Activated naive CD8-positive, alpha-beta T cell treated with anti-CD3 and anti-CD28 coated beads, Interleukin-2, amount 50 U/mL, for 24 hours (primary cell): ENCODE measurements around the gene ROPN1L.
"Not testable (repeated sequence)": the region's sequence is repeated elsewhere in the genome, so short reads cannot be mapped to it uniquely, and the experiment has no call there.

Experiments
- ATAC-seq: fragments of 150-1000 bp; cut with Tn5 transposase; one replicate; pipeline ENCODE4 v1.10.0; 2021
- DNase-seq: peaks from one replicate; pipeline ENCODE4 v3.0.0; 2021
- H3K27ac Mint-ChIP-seq: one replicate; pipeline ENCODE4 v1.8.0; 2021; ENCODE audit warnings: mild to moderate bottlenecking, mixed read lengths
- H3K27me3 Mint-ChIP-seq: one replicate; pipeline ENCODE4 v1.8.0; 2021; ENCODE audit warnings: mixed read lengths
- H3K36me3 Mint-ChIP-seq: one replicate; pipeline ENCODE4 v1.8.0; 2021; ENCODE audit warnings: low read depth, mixed read lengths
- H3K4me1 Mint-ChIP-seq: one replicate; pipeline ENCODE4 v1.8.0; 2021; ENCODE audit warnings: mixed read lengths
- H3K4me3 Mint-ChIP-seq: one replicate; pipeline ENCODE4 v1.8.0; 2021; ENCODE audit warnings: mild to moderate bottlenecking, moderate library complexity, mixed read lengths
- H3K9me3 Mint-ChIP-seq: one replicate; pipeline ENCODE4 v1.8.0; 2021; ENCODE audit warnings: mixed read lengths

Gene ROPN1L

DNA sequence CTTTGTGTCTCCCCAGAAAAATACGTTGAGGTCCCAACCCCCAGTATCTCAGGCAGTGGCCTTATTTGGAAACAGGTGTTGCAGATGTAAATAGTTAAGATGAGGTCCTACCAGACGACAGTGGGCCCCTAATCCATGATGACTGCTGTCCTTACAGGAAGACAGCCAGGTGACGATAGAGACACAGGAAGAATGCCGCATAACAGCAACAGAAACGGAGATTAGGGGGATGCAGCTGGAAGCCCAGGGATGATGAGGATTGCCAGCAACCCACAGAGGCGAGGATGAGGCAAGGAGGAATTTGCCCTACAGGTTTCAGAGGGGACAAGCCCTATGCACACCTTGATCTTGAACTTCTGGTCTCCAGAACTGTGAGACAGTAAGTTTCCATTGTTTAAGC is 46.5 kb downstream of the ROPN1L start:
- Mint-ChIP-seq H3K27me3 (peaks cover 6% of the 10 kb centered on the region), H3K36me3 (no peaks in the 10 kb centered on the region), H3K27ac (peak overlapping the region; percentile 28), H3K4me1 (peaks cover 27% of the 10 kb centered on the region), H3K4me3 (no peak overlapping the region), H3K9me3 (no peaks in the 10 kb centered on the region)
- no peak for DNase-seq
- ATAC-seq, result no peak

DNA sequence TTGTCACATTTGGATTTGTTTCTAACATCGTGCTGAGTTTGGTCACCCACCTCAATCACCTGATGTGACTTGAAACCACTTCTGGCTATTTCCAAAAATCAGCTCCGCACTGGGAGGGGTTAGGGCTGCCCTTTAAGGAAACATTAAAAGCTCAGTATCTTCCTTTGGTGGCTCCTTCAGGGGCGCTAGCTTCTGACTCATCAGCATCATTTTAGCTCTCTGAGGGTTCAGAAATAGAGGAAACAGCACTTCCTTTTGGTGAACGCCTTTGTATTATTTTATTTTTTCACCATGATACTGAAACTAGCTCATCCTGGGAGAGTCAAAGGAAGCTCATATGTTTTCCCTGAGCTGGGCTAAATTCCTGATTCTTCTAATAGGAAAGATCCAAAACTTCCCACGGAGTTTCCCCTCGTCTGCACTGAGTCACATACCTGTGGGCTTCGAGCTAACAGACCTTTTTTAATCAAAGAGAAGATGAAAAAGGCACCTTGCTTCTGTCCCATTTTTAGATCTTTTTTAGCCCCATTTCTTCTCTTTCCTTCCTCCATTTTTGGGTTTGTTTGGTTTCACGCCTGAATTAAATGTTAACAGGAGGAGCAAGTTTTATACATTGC is 48.2 kb downstream of the ROPN1L start:
- H3K4me3 Mint-ChIP-seq, result peak overlapping the region; percentile 3
- peaks cover 3% of the 10 kb centered on the region for H3K36me3 Mint-ChIP-seq
- ATAC-seq (peak; percentile 93), DNase-seq (peak; percentile 19)
- H3K27me3 Mint-ChIP-seq, result peaks cover 6% of the 10 kb centered on the region
- peaks cover 27% of the 10 kb centered on the region for H3K4me1 Mint-ChIP-seq
- H3K27ac Mint-ChIP-seq, result no peak overlapping the region
- peaks cover under 1% of the 10 kb centered on the region for H3K9me3 Mint-ChIP-seq

DNA sequence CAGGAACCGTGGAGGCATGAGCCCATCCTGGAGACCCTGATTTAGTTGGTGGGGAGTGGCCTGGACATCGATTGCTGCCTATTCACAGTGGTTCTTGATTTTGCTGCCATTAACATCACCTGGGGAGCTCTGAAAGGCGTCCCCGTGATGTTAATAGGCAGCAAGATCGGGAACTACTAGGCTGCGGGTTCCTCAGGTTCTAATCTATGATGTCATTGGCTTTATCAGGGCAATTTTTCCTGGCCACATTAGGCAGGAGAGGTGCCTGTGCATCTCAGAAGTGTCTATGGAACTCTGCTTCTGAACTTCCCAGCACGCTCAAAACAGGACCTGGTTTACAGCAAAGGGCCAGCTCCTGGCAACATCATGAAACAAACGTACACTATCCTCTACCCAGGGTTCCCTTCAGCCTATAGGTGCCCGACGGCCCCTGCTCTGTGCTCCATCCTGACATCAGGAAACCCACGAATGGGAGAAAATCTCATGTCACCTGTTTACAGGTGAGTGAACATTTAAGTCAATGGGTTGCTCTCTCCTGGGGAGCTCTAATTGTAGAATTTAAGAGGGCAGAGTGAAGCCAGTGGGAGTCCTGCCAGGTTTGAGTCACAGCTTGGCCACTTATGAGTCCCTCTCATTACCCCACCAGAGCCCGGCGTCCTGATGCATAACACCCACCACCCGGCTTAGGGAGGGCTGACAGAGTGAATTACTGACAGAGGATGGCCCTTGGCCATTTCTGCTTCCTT is 49.4 kb downstream of the ROPN1L start:
- peaks cover 4% of the 10 kb centered on the region for H3K9me3 Mint-ChIP-seq
- H3K36me3 Mint-ChIP-seq, result peaks cover 5% of the 10 kb centered on the region
- H3K27me3 Mint-ChIP-seq, result peaks cover 1% of the 10 kb centered on the region
- ATAC-seq, result no peak
- H3K27ac Mint-ChIP-seq, result no peak overlapping the region
- no peak for DNase-seq
- H3K4me1 Mint-ChIP-seq, result peaks cover 24% of the 10 kb centered on the region
- H3K4me3 Mint-ChIP-seq, result no peak overlapping the region

DNA sequence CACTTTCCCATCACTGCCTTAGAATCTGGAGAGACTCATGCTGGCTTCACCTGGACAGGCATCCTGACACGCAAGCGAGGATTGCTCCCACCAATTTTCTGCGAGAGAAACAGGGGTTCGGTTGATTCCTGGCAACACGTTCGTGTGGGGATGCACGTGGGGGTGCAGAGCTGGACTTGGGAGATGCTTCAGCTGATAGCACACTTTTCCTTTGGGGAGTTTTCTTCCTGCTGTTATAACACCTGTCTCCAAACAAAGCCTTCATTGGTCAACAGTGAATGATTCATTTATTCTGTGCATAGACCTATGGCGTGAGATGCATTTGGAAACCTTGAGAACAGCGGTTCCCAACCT is 50.0 kb downstream of the ROPN1L start:
- H3K27me3 Mint-ChIP-seq, result no peaks in the 10 kb centered on the region
- no peak overlapping the region for H3K27ac Mint-ChIP-seq
- H3K4me1 Mint-ChIP-seq, result peaks cover 24% of the 10 kb centered on the region
- ATAC-seq (no peak), DNase-seq (no peak)
- H3K4me3 Mint-ChIP-seq, result no peak overlapping the region
- peaks cover 5% of the 10 kb centered on the region for H3K36me3 Mint-ChIP-seq
- H3K9me3 Mint-ChIP-seq, result peaks cover 4% of the 10 kb centered on the region

DNA sequence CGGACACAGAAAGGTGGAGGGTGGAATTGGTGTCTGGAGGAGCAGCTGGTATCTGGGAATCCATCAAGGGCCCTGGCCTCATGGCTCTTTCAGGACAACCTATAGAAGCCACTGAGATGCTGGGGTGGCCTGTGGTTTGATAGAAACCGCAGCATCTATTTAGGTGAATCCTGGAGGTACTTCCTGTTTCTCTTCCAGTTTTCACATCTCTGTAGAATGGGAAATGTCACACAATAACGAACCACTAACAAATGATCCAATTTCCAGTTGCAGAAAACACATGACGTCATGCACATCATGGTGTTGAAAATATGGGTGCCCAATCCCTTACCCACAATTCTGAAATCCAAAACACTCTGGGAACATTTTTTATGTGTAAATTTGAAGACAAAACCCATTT is 52.2 kb downstream of the ROPN1L start:
- Mint-ChIP-seq H3K4me1 (peaks cover 19% of the 10 kb centered on the region), H3K4me3 (no peak overlapping the region), H3K27me3 (no peaks in the 10 kb centered on the region), H3K27ac (no peak overlapping the region), H3K36me3 (peaks cover 5% of the 10 kb centered on the region), H3K9me3 (peaks cover 4% of the 10 kb centered on the region)
- ATAC-seq (no peak), DNase-seq (no peak)

DNA sequence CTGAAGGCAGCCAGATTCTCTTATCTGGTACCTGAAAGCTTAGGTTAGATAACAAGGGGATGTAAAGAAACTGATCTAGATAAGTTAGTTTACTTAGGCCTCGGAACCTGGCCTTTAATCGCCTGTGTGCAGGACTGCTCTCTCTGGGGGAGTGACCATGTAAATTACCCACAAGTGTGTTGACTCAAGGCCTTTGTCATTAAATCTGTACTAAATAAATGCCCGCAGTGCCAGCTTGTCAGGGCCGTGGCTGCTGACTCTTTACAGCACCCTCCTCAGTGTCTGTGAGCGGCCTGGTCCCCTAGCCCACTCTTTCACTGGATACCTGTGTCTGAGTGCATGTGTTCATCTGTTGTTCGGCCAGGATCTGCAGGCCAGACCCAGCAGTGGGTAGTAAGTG is 52.8 kb downstream of the ROPN1L start:
- not testable (repeated sequence) for DNase-seq, H3K4me3 Mint-ChIP-seq, H3K9me3 Mint-ChIP-seq, H3K27ac Mint-ChIP-seq, H3K27me3 Mint-ChIP-seq, ATAC-seq, H3K36me3 Mint-ChIP-seq
- peaks cover 13% of the 10 kb centered on the region for H3K4me1 Mint-ChIP-seq

DNA sequence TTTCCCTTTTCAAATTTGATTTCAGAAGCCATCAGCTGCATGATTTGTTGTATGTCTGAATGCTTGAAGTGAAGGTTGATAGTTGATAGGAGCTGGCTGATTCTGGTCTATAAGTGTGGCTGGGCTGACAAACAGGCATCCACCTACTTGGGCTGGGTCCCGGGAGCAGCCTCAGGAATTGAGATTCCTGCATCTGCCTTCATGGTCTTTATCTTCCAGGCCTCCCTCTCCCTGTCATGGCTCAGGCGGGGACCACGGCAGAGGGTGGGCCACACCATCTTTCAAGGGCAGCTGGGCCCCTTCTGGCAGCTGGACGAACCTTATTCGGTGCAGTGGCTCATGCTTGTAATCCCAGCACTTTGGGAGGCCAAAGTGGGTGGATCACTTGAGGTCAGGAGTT is 55.9 kb downstream of the ROPN1L start:
- Mint-ChIP-seq H3K27ac (no peak overlapping the region), H3K9me3 (peaks cover 4% of the 10 kb centered on the region), H3K4me1 (no peaks in the 10 kb centered on the region), H3K27me3 (no peaks in the 10 kb centered on the region), H3K36me3 (peaks cover 5% of the 10 kb centered on the region), H3K4me3 (no peak overlapping the region)
- ATAC-seq (no peak), DNase-seq (no peak)

DNA sequence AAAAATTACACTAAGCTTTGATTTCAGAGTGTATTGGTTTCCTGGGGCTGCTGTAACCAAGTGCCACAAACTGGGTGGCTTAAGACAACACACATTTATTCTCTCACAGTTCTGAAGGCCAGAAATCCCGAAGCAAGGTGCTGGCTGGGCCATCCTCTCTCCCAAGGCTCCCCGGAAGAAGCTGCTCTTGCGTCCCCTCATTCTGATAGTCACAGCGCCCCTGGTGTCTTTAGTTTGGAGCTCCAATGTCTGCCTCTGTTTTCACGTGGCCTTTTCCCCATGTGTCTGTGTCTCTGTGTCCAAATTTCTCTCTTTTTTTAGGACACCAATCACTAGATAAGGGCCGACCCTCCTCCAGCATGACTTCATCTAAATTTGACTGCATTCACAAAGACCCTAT is 56.7 kb downstream of the ROPN1L start:
- DNase-seq, result no peak
- no peak overlapping the region for H3K4me3 Mint-ChIP-seq
- no peaks in the 10 kb centered on the region for H3K4me1 Mint-ChIP-seq

DNA sequence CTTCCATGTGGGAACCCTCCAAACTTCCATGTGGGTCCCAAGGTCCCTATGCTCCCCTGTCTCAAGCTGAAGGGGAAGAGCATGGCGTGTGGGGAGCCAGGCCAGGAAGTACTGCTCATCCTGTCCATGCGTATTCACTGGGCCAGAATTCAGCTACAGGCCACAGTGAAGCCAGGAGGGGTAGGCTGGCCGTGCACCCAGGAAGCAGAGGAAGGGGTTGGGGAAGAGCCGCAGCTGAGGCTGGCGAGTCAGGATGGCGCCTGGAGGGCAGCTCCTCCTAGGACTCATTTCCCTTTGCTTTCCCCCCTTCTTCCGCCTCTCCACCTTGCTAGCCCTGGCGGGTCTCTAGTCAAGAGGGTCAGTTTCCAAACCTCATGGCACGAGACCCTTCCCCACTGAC is 57.4 kb downstream of the ROPN1L start:
- ATAC-seq, result no peak
- Mint-ChIP-seq H3K4me3 (no peak overlapping the region), H3K27me3 (no peaks in the 10 kb centered on the region)

More for the DNA sequence above, 56.7 kb downstream of the ROPN1L start:
- H3K9me3 Mint-ChIP-seq, result peaks cover 4% of the 10 kb centered on the region
- no peak for ATAC-seq
- peaks cover 5% of the 10 kb centered on the region for H3K36me3 Mint-ChIP-seq
- no peaks in the 10 kb centered on the region for H3K27me3 Mint-ChIP-seq
- no peak overlapping the region for H3K27ac Mint-ChIP-seq

DNA sequence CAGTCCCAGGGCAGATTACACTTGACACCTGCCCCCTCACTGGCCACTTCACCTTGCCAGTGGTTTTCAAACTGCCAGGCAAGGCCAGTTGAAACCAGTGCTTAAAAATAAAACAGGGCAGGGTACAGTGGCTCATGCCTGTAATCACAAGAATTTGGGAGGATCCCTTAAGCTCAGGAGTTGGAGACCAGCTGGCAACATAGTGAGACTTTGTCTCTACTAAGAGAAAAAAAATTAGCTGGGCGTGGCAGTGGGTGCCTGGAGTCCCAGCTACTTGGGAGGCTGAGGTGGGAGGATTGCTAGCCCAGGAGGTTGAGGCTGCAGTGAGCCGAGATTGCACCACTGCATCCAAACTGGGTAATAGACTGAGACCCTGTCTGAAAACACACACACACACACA is 58.1 kb downstream of the ROPN1L start:
- H3K27me3 Mint-ChIP-seq, result no peaks in the 10 kb centered on the region
- no peak overlapping the region for H3K27ac Mint-ChIP-seq
- H3K4me3 Mint-ChIP-seq, result no peak overlapping the region
- peaks cover 2% of the 10 kb centered on the region for H3K36me3 Mint-ChIP-seq
- H3K9me3 Mint-ChIP-seq, result peaks cover 4% of the 10 kb centered on the region
- no peak for DNase-seq
- no peak for ATAC-seq
- no peaks in the 10 kb centered on the region for H3K4me1 Mint-ChIP-seq

More for the DNA sequence above, 57.4 kb downstream of the ROPN1L start:
- H3K36me3 Mint-ChIP-seq, result peaks cover 4% of the 10 kb centered on the region
- peaks cover 4% of the 10 kb centered on the region for H3K9me3 Mint-ChIP-seq
- no peaks in the 10 kb centered on the region for H3K4me1 Mint-ChIP-seq
- no peak for DNase-seq
- no peak overlapping the region for H3K27ac Mint-ChIP-seq

DNA sequence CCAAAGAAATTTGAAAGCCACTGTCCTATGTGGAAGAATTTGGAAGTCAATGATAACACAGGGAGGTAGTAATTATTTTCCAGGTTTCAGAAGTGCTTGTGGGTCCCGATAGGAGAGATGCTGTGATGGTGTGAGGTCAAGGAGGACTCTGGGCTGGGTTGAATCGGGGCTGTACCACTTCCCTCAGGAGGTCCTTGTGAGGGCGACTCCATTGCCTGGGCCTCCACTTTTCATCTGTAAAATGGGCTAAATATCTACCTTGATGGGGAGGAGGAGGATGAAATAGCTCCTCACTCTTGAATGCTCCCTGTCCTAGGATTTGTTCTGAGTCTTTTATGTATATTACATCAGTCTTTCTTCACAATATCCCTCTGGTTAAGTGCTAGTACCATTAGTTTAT is 59.0 kb downstream of the ROPN1L start:
- Mint-ChIP-seq H3K4me1 (no peaks in the 10 kb centered on the region), H3K27me3 (no peaks in the 10 kb centered on the region), H3K27ac (no peak overlapping the region), H3K4me3 (no peak overlapping the region), H3K9me3 (no peaks in the 10 kb centered on the region), H3K36me3 (no peaks in the 10 kb centered on the region)
- no peak for DNase-seq
- ATAC-seq, result no peak

DNA sequence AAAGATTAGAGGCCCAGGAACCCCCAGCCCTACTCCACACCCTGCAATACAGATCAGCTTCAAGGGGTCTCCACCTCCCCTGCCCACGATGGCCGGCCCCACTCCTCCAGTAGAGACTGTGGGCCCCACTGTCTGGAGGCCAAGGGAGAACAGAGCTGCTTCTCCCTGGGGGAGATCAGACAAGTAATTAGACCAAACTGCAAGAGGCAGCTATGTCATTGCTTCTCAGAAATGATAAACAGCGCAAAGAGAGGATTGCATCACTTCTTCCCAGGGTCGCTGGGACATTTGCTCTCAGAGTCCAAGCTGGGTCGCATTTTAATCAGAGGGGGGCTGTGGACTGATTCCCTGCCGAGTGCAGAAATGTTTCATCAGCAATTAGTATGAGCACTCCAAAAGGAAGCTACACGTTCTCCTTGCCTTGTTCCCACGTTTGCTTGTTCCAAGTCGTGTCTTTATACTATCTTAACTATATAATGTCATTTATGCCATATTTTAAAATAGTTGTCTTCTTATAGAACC is 59.9 kb downstream of the ROPN1L start:
- no peak for DNase-seq
- H3K4me3 Mint-ChIP-seq, result no peak overlapping the region
- no peaks in the 10 kb centered on the region for H3K36me3 Mint-ChIP-seq
- peaks cover 3% of the 10 kb centered on the region for H3K27me3 Mint-ChIP-seq
- no peaks in the 10 kb centered on the region for H3K9me3 Mint-ChIP-seq
- ATAC-seq, result no peak
- H3K27ac Mint-ChIP-seq, result no peak overlapping the region
- H3K4me1 Mint-ChIP-seq, result peaks cover 1% of the 10 kb centered on the region

DNA sequence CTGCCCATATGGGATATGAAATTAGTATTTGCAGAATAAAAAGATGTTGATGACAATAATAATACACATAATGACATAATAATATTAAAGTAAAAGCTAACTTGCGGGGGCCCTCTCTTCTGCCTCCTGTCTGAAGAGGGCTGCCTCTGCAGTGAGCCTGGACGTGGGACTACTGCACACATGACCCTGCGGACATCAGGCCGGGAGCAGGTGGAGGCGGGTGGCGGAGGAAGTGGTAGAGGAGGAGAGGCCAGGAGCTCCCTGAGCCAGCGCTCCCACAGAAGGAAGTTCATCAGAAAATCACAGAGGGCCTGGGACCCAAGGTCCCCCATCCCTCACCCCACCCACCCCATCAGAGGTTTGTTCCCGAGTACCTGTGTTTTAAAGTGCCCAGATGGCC is 60.5 kb downstream of the ROPN1L start:
- Mint-ChIP-seq H3K9me3 (no peaks in the 10 kb centered on the region), H3K4me1 (peaks cover 1% of the 10 kb centered on the region), H3K4me3 (no peak overlapping the region), H3K36me3 (no peaks in the 10 kb centered on the region), H3K27ac (no peak overlapping the region), H3K27me3 (peaks cover 4% of the 10 kb centered on the region)
- no peak for ATAC-seq
- DNase-seq, result no peak

DNA sequence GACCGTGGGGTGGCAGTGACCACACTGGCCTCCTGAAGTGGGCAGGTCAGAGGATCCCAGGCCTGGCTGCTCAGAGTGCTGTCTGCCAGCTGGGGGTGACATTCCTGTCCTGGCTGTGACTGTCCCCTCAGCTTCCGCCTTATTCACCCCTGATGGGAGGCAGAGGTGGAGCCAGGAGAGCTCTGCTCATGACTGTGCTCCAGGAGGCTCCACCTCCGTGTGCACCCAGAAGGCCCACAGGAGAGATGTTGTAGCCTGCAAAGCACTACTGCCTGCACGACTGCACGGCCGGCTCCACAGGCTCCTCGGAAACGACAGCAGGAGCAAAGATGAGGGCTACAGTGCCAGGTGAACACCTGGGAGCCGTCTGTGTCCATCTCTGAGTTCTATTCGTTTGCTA is 60.9 kb downstream of the ROPN1L start:
- Mint-ChIP-seq H3K4me3 (no peak overlapping the region), H3K27me3 (peaks cover 4% of the 10 kb centered on the region), H3K36me3 (no peaks in the 10 kb centered on the region), H3K4me1 (peaks cover 1% of the 10 kb centered on the region), H3K9me3 (no peaks in the 10 kb centered on the region), H3K27ac (no peak overlapping the region)
- no peak for ATAC-seq
- no peak for DNase-seq

DNA sequence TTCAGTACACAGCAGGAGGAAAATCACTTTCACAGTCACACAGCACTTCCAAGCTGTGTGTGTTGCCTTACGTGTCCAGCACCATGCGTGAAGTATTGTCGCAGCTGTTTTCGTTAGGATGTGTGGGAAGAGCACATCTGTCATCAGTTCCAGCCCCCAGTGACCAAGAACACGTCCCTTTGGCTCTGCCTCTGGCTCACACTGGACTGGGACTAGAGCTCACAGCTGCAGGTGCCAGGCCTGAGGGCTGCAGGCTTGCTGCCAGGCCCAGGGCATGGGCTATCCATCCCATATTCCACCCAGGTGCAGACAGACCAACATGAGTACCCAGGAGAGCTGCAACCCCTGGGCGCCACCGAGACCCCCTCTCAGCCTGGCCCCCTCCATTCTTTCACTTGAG is 61.6 kb downstream of the ROPN1L start:
- H3K36me3 Mint-ChIP-seq, result no peaks in the 10 kb centered on the region
- no peaks in the 10 kb centered on the region for H3K9me3 Mint-ChIP-seq
- H3K4me1 Mint-ChIP-seq, result peaks cover 1% of the 10 kb centered on the region
- no peak overlapping the region for H3K4me3 Mint-ChIP-seq
- ATAC-seq (no peak), DNase-seq (no peak)
- no peak overlapping the region for H3K27ac Mint-ChIP-seq
- H3K27me3 Mint-ChIP-seq, result peaks cover 4% of the 10 kb centered on the region
